HPDE6-E6E7 (cell line): ENCODE results near the gene RNFT2.
"Not testable (repeated sequence)": the region's sequence is repeated elsewhere in the genome, so short reads cannot be mapped to it uniquely, and the experiment has no call there.

Source experiments
- DNase-seq: peaks from one replicate; pipeline ENCODE4 v3.0.0; 2011; ENCODE audit warnings: missing footprints; ENCODE audit errors: extremely low spot score

RNFT2 gene

DNA sequence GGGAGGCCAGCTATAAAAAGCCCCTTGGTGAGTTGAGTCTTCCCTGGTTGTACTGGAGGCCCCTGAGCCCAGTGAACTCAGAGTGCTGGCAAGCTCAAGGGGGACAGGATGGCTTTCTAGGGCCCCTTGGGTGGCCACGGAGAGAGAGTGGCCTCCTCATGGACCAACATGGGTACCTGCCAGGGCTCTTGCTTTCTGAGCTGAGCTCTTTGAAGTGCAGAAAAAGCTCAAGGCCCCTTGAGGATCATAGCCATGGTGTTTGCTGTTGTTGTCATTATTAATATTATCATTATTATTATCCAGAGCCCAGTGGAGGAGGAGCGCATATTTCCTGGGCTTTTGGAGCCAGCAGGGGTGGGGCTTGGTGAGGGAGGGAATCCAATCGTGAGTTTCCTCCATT lies 6.7 kb downstream of the RNFT2 start:
- no peak for DNase-seq

DNA sequence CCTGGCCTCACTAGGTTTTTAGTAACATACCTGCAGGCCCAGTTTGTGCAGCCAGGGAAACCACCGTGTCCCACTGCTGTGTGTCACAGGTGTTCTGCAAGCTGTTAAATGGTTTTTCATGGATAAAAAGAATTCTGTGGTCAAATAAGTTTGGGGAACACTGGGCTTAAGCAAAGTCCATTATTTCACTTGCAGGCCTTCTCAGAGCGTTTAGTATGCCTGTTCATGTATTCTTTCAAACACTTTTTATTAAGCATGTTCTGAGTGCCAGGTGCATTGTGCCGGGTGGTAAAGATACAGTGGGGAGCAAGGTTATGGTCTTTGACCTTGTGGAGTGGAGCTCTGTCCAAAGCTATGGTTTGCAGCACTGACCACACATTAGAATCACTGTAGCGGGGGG lies 7.4 kb downstream of the RNFT2 start:
- no peak for DNase-seq

DNA sequence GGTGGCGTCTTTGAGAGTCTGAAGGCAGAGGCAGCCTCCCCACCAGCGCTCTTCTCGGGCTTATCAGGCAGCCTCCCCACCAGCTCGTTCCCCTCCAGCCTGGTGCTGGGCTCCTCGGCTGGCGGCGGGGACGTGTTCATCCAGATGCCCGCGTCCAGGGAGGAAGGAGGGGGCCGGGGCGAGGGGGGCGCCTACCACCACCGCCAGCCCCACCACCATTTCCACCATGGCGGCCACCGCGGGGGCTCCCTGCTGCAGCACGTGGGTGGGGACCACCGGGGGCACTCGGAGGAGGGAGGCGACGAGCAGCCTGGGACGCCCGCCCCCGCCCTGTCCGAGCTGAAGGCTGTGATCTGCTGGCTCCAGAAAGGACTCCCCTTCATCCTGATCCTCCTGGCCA lies 11.8 kb downstream of the RNFT2 start:
- no peak for DNase-seq

DNA sequence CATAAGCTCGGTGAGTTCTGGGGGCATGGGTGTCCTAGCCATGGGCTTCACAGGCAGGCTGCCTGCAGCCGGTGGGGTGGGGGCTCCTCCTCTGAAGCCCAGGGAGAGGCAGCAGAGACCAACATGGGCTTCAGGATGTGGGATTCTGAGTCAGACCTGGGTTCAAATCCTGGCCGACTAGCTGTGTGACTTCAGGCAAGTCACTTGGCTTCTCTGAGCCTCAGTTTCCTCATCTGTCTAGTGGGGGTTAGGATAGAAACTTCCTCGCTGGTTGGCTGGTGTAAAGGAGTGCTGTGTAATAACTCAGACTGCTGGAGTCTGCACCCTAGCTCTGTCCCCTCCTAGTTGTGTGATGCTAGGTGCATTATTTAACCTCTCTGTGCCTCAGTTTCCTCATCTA lies 12.2 kb downstream of the RNFT2 start:
- no peak for DNase-seq

DNA sequence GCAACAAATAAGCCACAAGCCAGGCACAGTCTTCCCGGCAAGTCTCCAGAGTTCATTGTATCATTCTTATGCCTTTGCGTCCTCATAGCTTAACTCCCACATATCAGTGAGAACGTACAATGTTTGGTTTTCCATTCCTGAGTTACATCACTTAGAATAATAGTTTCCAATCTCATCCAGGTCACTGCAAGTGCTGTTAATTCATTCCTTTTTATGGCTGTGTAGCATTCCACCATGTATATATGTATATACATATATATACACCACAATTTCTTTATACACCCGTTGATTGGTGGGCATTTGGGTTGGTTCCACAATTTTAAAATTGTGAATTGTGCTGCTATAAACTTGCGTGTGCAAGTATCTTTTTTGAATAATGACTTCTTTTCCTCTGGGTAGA lies 16.0 kb downstream of the RNFT2 start:
- DNase-seq: not testable (repeated sequence)

DNA sequence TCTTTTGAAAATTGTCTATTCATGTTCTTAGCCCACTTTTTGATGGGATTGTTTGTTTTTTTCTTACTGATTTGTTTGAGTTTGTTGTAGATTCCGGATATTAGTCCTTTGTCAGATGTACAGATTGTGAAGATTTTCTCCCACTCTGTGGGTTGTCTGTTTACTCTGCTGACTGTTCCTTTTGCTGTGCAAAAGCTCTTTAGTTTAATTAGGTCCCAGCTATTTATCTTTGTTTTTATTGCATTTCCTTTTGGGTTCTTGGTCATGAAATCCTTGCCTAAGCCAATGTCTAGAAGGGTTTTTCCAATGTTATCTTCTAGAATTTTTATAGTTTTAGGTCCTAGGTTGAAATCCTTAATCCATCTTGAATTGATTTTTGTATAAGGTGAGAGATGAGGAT lies 16.7 kb downstream of the RNFT2 start:
- DNase-seq: not testable (repeated sequence)

DNA sequence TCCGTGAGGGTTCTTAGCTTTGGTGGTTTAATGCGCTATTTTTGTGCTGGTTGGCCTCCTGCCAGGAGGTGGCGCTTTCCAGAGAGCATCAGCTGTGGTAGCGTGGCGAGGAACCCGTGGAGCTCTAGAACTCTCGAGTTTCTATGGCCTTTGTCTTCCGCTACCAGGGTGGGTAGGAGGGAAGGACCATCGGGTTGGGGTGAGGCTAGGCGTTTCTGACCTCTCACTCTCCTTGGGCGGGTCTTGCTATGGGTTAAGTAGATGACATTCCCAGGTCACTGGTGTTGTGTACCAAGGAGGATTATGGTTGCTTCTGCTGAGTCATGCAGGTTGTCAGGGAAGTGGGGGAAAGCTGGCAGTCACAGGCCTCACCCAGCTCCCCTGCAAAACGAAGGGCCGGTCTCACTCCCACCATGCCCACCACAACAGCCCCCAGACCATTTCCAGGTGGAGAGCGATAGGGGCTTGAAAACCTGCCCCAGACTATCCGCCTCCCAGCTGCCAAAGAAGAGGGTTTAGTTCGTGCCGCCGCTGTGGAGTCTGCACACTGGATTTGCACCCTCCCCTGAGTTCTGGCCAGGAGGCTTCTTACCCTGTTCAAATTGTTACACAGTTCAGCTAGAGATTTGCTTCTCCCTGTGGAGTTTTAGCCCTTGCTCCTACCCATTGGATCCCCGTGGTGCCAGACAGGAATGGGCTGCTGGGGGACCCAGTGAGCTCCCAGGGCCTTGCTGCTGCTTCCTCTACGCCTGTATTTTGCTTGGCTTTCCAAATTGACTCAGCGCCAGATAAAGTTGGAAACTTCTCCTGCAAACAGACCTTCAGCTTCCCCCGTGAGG lies 21.9 kb downstream of the RNFT2 start:
- no peak for DNase-seq

DNA sequence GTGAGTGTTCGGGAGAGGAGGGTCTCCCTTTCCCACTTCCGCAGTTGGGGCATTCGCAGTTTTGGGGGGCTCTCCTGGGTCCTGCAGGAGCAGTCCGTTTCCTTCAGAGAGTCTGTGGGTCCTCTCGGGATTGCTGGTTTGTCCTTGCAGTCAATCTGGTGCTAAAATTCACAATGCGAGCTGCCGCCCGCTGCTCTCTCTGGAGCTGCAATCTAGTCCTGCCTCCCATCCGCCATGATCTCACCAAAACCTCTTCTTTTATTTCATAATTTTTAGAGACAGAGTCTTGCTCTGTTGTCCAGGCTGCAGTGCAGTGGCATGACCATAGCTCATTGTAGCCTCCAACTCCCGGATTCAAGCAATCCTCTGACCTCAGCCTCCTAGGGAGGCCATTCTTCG lies 22.5 kb downstream of the RNFT2 start:
- DNase-seq: no peak

DNA sequence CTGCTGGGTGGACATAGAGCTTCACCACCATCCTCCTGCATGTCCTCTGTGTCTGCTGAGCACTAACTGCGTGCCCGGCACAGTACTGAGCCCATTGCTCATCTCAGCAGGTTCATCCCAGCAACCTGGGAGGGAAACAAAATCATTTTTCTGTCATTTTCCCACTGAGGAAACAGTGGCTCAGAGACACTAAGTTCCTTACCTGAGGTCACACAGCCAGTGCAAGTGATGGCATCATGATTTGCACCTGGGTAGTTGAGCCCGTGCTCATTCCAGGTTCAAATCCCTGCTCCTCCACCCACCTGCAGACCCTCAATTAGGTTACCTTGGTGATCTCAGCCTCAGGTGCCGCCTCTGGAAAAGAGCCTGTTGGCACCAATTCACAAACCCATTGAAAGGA lies 23.4 kb downstream of the RNFT2 start:
- DNase-seq: no peak

DNA sequence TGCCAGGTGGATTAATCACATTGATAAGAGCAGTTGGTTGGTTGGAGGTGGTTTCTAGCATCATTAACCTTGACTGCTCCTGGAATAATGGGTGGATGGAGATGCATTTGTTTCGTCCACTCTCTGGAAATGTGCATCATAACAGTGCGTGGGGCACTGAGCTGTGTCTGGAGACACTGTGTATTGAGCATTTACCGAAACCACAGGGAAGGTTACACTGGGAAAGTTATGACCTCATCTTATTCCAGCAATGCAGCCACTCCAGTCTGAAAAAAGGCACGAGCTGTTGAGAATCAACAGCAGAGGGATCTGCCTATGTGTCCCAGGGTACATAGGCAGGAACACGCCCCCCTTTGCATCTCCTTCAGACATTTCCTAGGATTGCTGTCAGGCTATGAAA lies 27.2 kb downstream of the RNFT2 start:
- no peak for DNase-seq

DNA sequence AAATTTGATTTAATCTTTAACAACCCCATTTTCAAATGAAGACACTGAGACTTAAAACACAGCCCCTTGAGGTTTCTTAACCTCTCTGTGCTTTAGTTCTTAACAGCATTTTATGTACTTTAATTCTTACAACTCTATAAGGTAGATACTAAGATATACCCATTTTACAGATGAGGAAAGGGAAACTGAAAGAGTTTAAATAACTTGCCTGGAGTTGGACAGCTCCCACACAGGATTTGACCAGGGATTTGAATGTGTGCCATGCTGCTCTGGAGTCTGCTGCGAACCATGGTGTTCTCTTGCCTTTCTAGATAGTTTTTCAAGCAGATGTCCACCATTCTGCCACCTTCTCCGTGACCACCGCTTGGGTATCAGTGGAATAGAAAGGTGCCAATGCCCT lies 28.2 kb downstream of the RNFT2 start:
- no peak for DNase-seq

DNA sequence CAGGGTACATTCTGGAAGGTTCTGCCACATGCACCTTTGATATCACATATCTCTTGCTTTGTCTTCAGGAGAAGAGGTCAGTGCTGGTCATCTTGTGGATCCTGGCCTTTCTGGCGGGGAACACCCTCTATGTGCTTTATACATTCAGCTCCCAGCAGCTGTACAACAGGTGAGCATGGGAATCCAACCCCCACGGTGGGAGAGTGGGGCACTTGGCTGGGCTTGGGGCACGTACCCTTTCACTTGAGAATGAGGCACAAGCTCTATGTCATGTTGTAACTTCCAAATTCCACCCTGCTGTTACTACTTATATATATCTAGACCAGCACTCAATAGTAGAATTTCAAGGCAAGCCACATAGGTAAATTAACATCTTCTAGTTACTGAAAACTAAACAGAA lies 28.6 kb downstream of the RNFT2 start:
- no peak for DNase-seq

DNA sequence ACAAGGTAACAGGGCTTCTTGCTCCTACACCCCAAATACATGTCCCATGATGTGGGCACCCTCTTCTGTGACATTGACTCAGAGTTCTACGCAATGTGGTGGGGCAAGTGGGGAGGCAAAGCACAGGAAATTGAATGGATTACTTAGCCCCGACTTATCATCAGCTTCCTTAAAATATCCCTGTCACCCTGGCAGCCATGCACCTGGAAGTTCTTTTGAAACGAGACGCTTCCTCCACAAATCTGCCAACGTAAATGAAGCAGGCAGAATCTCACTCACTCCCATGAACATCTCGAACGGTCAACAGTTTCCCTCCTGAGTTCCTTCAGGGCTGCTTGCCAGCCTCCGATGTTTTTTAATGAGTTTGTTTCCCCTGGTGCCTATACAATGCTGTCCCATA lies 33.5 kb downstream of the RNFT2 start:
- no peak for DNase-seq

DNA sequence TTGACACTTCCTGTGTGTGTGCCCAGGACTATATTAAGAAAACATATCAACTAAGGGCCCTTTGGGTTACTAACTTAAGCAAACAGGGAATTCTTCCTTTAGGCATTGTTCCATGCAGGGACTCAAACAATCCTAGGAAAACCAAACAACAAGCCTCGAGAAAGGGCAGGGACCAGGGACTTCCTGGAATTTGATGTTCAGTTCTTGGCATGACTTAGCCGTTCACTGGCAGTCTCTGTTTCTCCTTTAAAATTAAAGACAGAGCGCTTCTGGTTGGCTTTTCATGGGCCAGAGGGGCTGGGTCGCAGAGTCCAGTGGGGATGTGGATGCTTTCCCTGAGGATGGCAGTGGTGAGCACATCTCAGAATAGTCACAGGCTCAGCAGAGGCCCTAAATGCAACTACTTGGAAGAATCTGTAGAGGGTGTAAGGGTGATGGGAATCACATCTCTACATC lies 35.2 kb downstream of the RNFT2 start:
- DNase-seq: peak; percentile 23

DNA sequence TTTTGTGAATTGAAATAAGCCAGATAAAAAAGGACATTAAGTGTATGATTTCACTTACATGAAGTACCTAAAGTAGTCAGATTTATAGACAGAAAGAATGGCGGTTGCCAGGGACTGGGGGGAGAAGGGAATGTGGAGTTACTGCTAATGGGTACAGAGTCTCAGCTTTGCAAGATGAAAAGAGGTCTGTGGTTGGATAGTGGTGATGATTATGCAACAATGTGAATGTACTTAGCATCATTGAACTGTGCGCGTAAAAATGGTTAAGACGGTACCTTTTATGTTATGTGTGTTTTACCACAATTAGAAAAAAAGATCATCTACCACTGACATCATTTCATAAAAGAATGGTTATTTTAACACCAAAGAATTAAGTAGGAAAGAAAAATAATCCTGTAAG lies 35.9 kb downstream of the RNFT2 start:
- no peak for DNase-seq

DNA sequence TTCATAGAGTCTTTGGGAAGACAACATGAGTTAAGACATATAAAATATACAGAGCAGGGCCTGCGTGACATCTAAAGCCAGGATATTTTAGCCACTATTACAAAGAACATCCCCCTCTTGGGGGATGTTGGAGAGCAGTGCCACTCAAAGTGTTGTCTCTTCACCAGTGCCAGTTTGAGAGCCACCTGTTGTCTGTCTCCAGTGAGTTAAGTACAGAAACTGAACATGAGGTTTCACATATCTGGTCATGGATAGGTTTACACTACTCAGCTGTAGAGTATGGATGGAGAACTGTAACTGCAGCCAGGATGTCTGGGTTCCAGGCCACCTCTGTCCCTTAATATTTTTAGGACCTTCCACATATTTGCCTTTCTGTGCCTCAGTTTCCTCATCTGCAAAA lies 39.1 kb downstream of the RNFT2 start:
- DNase-seq: no peak

DNA sequence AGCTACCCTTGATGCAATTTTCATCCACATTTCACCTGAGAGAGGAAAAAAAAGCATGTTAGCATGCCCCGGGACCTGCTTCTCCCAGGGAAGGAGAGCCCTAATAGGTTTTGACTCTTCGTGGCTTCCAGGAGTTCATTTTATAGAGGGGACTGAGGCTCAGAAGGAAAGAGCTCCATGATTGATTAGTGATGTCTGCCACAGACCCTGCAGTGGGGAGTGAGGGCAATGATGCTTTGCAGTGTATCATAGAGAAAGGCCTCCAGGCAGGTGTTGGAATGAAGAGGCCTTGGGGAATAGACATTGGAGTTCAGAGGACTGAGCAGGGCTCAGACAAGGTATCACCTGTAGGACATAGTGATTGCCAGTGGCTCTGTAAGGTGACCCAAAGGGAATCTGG lies 41.5 kb downstream of the RNFT2 start:
- no peak for DNase-seq

DNA sequence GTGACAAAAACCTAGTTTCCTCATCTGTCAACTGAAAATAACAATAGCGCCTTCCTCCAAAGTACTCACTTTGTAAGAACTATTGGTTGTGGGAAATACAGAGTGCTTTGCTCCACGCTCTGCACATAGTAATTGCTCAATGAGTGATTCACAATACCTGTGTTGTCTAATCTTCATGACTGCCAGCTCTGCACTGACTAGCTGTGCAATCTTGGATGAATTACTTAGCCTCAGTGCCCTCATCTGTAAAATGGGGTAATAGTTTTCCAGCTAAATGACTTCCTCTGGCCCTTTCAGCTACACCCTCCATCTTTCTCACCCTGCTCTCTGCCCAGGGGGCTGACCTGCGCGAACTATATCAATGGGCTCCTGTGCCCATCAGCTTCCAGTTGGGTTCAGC lies 42.8 kb downstream of the RNFT2 start:
- no peak for DNase-seq

DNA sequence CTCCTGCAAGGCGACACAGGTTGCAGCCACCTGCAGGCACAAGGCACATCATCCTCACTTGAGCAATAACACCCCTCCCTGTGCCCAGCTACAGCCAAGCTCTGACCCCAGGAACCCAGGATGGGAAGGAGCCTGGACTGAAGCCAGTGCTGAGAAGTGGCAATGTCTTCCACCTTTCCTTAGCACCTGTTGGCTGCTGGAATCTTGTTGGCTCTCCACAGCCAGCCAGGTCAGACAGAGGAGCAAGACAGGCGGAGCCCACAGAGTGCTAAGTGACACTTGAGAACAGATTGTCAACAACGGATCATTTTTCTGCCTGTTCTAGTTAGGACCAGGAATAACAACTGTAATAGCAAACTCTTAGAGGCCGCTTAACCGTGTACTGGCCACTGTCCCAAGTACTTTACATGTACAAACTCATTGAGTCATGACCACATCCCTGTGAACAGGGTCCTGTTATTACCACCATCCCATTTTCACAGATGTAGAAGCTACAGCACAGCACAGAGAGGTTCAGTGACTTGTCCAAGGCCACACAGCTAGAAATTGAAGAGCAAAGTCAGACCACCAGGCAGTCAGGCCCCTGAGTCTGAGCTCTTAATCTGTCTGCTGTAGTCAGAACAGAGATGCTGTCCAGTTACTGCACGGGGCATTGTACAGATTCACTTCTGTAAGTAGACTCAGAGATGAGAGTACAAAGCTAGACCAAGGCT lies 45.6 kb downstream of the RNFT2 start:
- no peak for DNase-seq

DNA sequence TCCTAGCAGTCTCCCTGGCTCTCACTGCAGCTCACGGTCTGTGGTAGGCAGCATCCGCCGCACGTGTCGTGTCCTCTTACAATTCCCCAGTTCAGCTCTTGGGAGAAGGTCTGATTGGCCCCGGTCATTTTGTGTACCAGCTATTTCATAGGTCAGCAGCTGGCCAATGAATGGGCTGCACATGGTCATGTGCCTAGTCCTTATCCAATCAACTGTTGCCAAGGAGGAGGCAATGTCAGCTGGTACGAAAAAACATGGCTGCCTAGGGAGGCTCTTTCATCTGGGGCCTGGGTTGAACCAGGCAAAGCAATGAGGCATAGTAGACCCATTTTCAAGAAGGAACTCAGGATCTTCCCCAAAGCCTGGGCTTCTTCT lies 46.1 kb downstream of the RNFT2 start:
- DNase-seq: no peak

DNA sequence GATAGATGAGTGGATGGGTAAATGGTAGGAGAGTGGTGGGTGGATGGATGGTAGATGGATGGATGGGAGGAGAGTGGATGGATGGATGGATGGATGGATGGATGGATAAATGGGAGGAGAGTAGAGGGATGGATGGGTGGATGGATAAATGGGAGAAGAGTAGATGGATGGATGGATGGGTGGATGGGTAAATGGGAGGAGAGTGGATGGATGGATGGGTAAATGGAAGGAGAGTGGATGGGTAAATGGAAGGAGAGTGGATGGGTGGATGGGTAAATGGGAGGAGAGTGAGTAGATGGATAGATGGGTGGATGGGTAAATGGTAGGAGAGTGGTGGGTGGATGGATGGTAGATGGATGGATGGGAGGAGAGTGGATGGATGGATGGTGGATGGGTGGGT lies 51.4 kb downstream of the RNFT2 start:
- DNase-seq: not testable (repeated sequence)

DNA sequence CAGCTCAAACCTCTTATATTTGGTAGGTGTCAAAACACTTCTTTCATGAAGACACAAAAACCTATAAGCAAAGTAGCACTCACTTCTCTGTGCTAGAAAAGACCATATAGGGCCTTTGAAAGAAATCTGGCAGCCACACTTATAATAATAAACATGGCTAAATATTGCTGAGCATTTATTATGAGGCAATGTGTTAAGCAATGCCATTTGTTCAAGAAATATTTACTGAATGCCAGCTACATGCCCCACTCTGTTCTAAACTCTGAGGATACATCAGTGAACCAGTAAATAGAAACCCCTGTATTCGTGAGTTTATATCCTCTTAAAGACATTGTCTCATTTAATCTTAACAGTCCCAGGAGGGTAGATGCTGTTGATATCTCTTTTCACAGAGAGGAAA lies 52.0 kb downstream of the RNFT2 start:
- DNase-seq: no peak

DNA sequence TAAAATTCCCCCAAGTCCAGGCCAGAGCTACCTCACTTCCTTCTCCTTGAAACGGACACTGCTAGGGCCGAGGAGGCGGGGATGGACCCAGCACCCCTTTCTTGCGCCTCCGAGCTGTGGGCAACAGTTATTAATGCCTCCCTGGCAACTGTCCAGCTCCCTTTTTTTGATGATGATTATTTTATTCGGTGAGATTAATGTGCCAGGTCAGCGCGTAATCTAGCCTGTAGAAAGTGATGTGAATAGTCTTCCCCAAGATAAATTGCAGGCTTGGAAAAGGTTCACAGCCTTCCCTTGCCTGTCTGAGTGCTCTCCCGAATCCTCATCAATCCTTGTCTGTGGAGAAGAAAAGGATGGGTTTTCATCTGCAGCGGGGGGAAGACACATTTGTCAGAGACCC lies 54.3 kb downstream of the RNFT2 start:
- no peak for DNase-seq
